ENCODE data around the gene AMACR.

AMACR gene

DNA sequence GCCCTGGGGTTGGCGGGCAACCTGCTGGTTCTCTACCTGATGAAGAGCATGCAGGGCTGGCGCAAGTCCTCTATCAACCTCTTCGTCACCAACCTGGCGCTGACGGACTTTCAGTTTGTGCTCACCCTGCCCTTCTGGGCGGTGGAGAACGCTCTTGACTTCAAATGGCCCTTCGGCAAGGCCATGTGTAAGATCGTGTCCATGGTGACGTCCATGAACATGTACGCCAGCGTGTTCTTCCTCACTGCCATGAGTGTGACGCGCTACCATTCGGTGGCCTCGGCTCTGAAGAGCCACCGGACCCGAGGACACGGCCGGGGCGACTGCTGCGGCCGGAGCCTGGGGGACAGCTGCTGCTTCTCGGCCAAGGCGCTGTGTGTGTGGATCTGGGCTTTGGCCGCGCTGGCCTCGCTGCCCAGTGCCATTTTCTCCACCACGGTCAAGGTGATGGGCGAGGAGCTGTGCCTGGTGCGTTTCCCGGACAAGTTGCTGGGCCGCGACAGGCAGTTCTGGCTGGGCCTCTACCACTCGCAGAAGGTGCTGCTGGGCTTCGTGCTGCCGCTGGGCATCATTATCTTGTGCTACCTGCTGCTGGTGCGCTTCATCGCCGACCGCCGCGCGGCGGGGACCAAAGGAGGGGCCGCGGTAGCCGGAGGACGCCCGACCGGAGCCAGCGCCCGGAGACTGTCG, 70.7 kb downstream of the AMACR start:
- no peak for DNase-seq (ENCODE audit: low read depth)
- H3K4me3 ChIP-seq (ENCODE audit: low read depth, low read length) = peak overlapping the region; percentile 54

DNA sequence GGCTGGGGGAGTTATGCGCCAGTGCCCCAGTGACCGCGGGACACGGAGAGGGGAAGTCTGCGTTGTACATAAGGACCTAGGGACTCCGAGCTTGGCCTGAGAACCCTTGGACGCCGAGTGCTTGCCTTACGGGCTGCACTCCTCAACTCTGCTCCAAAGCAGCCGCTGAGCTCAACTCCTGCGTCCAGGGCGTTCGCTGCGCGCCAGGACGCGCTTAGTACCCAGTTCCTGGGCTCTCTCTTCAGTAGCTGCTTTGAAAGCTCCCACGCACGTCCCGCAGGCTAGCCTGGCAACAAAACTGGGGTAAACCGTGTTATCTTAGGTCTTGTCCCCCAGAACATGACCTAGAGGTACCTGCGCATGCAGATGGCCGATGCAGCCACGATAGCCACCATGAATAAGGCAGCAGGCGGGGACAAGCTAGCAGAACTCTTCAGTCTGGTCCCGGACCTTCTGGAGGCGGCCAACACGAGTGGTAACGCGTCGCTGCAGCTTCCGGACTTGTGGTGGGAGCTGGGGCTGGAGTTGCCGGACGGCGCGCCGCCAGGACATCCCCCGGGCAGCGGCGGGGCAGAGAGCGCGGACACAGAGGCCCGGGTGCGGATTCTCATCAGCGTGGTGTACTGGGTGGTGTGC, 71.4 kb downstream of the AMACR start, which contains the start of gene RXFP3:
TSS of gene RXFP3 (plus strand) at position 6 of the 636 bp plus-strand sequence. CDS start at position 361, 355 bp downstream.
- no peak for DNase-seq (ENCODE audit: low read depth)
- H3K4me3 ChIP-seq (ENCODE audit: low read depth, low read length) = peak within 1 kb of the TSS; percentile 54
